Liver (tissue), 9 donors: ENCODE measurements around the gene FSCN2. TPM values are rescaled to one million over a fixed set of nuclear protein-coding genes. Genes with fewer than 3 reads are reported as not detected.

Source experiments
- DNase-seq: peaks from one replicate; pipeline ENCODE4 v3.0.0-alpha.2; 2017; ENCODE audit warnings: low spot score
- H3K27ac ChIP-seq, 2 donors: one replicate each; pipeline ENCODE4 v1.7.0; 2013; ENCODE audit warnings: inconsistent platforms in 2 of 2, low read length in 2 of 2, control low read depth in 1 of 2, low read depth in 1 of 2, mild to moderate bottlenecking in 1 of 2
- H3K27me3 ChIP-seq, 4 donors: one replicate each; pipeline versions ENCODE4 v1.6.1 to v1.7.0; 2013; ENCODE audit warnings: low read length in 3 of 4, inconsistent platforms in 1 of 4, mild to moderate bottlenecking in 1 of 4, moderate library complexity in 1 of 4; ENCODE audit not compliant: control insufficient read depth in 4 of 4, insufficient read depth in 4 of 4
- H3K36me3 ChIP-seq, 4 donors: one replicate each; pipeline versions ENCODE4 v1.6.1 to v1.7.0; 2013; ENCODE audit warnings: low read length in 3 of 4, mild to moderate bottlenecking in 3 of 4, low read depth in 1 of 4, moderate library complexity in 1 of 4; ENCODE audit not compliant: control insufficient read depth in 4 of 4, insufficient read depth in 3 of 4
- H3K4me1 ChIP-seq, 4 donors: one replicate each; pipeline versions ENCODE4 v1.6.1 to v1.7.0; 2013; ENCODE audit warnings: low read length in 3 of 4, mild to moderate bottlenecking in 3 of 4, moderate library complexity in 1 of 4; ENCODE audit not compliant: control insufficient read depth in 4 of 4, insufficient read depth in 4 of 4
- H3K4me3 ChIP-seq, 3 donors: one replicate each; pipeline versions ENCODE4 v1.6.1 to v1.7.0; 2013; ENCODE audit warnings: low read length in 3 of 3, control low read depth in 1 of 3, low read depth in 1 of 3, mild to moderate bottlenecking in 1 of 3
- H3K9ac ChIP-seq, 2 donors: one replicate each; pipeline ENCODE4 v1.7.0; 2013; ENCODE audit warnings: low read length in 2 of 2, mild to moderate bottlenecking in 2 of 2, moderate library complexity in 2 of 2, control low read depth in 1 of 2, low read depth in 1 of 2
- H3K9me3 ChIP-seq, 4 donors: one replicate each; pipeline versions ENCODE4 v1.6.1 to v1.7.0; 2013; ENCODE audit warnings: low read length in 3 of 4; ENCODE audit not compliant: control insufficient read depth in 4 of 4
- EGR1 ChIP-seq, 2 donors: IDR thresholded peaks; 2 replicates each; pipeline ENCODE4 v1.6.1; 2016 to 2018; ENCODE audit warnings: antibody characterized with exemption in 2 of 2, low read depth in 2 of 2
- FOXA1 ChIP-seq: IDR thresholded peaks from 2 replicates; pipeline ENCODE4 v1.6.1; 2016; ENCODE audit warnings: antibody characterized with exemption
- FOXA2 ChIP-seq: IDR thresholded peaks from 2 replicates; pipeline ENCODE4 v1.6.1; 2016; ENCODE audit warnings: antibody characterized with exemption
- GABPA ChIP-seq, 2 donors: IDR thresholded peaks in 1 of 2; conservative IDR thresholded peaks in 1 of 2; 2 replicates each; pipeline ENCODE4 v1.6.1; 2016; ENCODE audit warnings: antibody characterized with exemption in 2 of 2, mild to moderate bottlenecking in 1 of 2, moderate library complexity in 1 of 2
- HNF4A ChIP-seq, 2 donors: conservative IDR thresholded peaks; 2 replicates each; pipeline ENCODE4 v1.6.1; 2016; ENCODE audit warnings: antibody characterized with exemption in 2 of 2, mild to moderate bottlenecking in 2 of 2
- HNF4G ChIP-seq: IDR thresholded peaks from 2 replicates; pipeline ENCODE4 v1.6.1; 2016; ENCODE audit warnings: antibody characterized with exemption
- JUND ChIP-seq, 2 donors: IDR thresholded peaks; 2 replicates each; pipeline ENCODE4 v1.6.1; 2016; ENCODE audit warnings: antibody characterized with exemption in 2 of 2
- NR2F2 ChIP-seq: IDR thresholded peaks from 2 replicates; pipeline ENCODE4 v1.6.1; 2016; ENCODE audit warnings: antibody characterized with exemption
- RAD21 ChIP-seq, 2 donors: IDR thresholded peaks; 2 replicates each; pipeline ENCODE4 v1.6.1; 2016; ENCODE audit warnings: antibody characterized with exemption in 2 of 2, mild to moderate bottlenecking in 2 of 2
- RXRA ChIP-seq, 2 donors: IDR thresholded peaks; 2 replicates each; pipeline ENCODE4 v1.6.1; 2017 to 2018; ENCODE audit warnings: antibody characterized with exemption in 2 of 2, mild to moderate bottlenecking in 1 of 2
- SP1 ChIP-seq: IDR thresholded peaks from 2 replicates; pipeline ENCODE4 v1.6.1; 2018; ENCODE audit warnings: antibody characterized with exemption, mild to moderate bottlenecking
- TAF1 ChIP-seq: conservative IDR thresholded peaks from 2 replicates; pipeline ENCODE4 v1.6.1; 2016; ENCODE audit warnings: antibody characterized with exemption, mild to moderate bottlenecking
- YY1 ChIP-seq: IDR thresholded peaks from 2 replicates; pipeline ENCODE4 v1.6.1; 2016; ENCODE audit warnings: antibody characterized with exemption, mild to moderate bottlenecking
- WGBS: extraction: QIAGEN DNeasy Blood & Tissue Kit; methylation state at CpG from one replicate; pipeline ENCODE4 v1.1.7; 2013; 5-methylcytosine and 5-hydroxymethylcytosine counted together
- polyA plus RNA-seq, 2 donors: library from polyadenylated mRNA; stranded (reverse) in 1 of 2; unstranded in 1 of 2; fragments of 200-250 nt in 1 of 2; fragments of >200 nt in 1 of 2; fragmentation: Nextera tagmentation in 1 of 2; extraction: Ambion mirVana in 1 of 2; gene quantifications; one replicate each; pipeline versions ENCODE4 v1.2.1 to v1.2.3, GENCODE V29; 2013 to 2015
- total RNA-seq, 2 donors: library from RNA; depleted of rRNA; stranded (reverse); fragments of >200 nt; gene quantifications; one replicate each; pipeline ENCODE4 v1.2.3, GENCODE V29; 2014
- TF ChIP-seq, protein P1 (sequence below): fragments of 150-350 bp; IDR thresholded peaks from 2 replicates; pipeline ENCODE4 v1.5.1; 2017; ENCODE audit warnings: improper control_type of control experiment, low read depth, low read length; ENCODE audit not compliant: missing input control
- TF ChIP-seq, protein P2 (sequence below): IDR thresholded peaks from 2 replicates; pipeline ENCODE4 v1.6.1; 2016; ENCODE audit warnings: antibody characterized with exemption
- TF ChIP-seq, protein P3 (sequence below): IDR thresholded peaks from 2 replicates; pipeline ENCODE4 v1.6.1; 2016; ENCODE audit warnings: antibody characterized with exemption
- donor health status: healthy.
- donor health status: healthy.
- donor health status: healthy.
- donor health status: healthy.
- donor health status: healthy.

Gene FSCN2
- total and polyA plus RNA-seq, 4 donors, result 0.09 to 0.42 TPM; not detected in 2

DNA sequence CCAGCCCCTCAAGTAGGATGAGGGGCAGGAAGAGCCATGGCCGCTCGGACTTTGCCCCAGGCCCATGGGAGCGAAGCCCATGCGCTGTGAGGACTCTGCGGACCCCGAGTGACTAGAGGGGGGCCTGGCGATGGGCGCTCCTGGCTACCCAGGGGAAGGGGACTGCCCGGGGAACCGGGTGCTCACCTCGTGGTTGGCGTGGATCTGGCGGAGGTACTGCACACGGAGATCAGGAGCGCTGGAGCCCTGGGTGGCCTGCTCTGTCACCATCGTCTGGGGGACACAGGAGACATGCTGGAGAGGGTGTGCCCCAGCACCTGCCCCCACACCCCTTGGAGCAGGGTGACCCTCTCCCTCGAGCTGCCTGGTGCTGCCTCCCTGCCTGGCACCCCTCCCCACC, 12.9 kb downstream of the FSCN2 start:
- H3K9me3 ChIP-seq, result no peaks in the 10 kb centered on the region
- TF ChIP-seq YY1 (no peak), HNF4A (conservative IDR thresholded peaks at IDR 0.05) (no peak), FOXA2 (no peak), HNF4G (no peak), NR2F2 (no peak), RAD21 (IDR thresholded peaks at IDR 0.05) (no peak)
- TF ChIP-seq, protein P1, sequence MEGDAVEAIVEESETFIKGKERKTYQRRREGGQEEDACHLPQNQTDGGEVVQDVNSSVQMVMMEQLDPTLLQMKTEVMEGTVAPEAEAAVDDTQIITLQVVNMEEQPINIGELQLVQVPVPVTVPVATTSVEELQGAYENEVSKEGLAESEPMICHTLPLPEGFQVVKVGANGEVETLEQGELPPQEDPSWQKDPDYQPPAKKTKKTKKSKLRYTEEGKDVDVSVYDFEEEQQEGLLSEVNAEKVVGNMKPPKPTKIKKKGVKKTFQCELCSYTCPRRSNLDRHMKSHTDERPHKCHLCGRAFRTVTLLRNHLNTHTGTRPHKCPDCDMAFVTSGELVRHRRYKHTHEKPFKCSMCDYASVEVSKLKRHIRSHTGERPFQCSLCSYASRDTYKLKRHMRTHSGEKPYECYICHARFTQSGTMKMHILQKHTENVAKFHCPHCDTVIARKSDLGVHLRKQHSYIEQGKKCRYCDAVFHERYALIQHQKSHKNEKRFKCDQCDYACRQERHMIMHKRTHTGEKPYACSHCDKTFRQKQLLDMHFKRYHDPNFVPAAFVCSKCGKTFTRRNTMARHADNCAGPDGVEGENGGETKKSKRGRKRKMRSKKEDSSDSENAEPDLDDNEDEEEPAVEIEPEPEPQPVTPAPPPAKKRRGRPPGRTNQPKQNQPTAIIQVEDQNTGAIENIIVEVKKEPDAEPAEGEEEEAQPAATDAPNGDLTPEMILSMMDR, result no peak
- peaks cover 0 to 3% (median 0%) of the 10 kb centered on the region in 4 donors for H3K27me3 ChIP-seq
- H3K36me3 ChIP-seq, result peaks cover 0 to 60% (median 25%) of the 10 kb centered on the region in 4 donors
- WGBS, result 91% methylated on average over 17 of the region's 17 CpGs
- peaks cover 0 to 6% (median 2%) of the 10 kb centered on the region in 4 donors for H3K4me1 ChIP-seq
- no peak overlapping the region for H3K27ac ChIP-seq
- DNase-seq, result no peak
- no peak overlapping the region for H3K9ac ChIP-seq
- no peak overlapping the region for H3K4me3 ChIP-seq

DNA sequence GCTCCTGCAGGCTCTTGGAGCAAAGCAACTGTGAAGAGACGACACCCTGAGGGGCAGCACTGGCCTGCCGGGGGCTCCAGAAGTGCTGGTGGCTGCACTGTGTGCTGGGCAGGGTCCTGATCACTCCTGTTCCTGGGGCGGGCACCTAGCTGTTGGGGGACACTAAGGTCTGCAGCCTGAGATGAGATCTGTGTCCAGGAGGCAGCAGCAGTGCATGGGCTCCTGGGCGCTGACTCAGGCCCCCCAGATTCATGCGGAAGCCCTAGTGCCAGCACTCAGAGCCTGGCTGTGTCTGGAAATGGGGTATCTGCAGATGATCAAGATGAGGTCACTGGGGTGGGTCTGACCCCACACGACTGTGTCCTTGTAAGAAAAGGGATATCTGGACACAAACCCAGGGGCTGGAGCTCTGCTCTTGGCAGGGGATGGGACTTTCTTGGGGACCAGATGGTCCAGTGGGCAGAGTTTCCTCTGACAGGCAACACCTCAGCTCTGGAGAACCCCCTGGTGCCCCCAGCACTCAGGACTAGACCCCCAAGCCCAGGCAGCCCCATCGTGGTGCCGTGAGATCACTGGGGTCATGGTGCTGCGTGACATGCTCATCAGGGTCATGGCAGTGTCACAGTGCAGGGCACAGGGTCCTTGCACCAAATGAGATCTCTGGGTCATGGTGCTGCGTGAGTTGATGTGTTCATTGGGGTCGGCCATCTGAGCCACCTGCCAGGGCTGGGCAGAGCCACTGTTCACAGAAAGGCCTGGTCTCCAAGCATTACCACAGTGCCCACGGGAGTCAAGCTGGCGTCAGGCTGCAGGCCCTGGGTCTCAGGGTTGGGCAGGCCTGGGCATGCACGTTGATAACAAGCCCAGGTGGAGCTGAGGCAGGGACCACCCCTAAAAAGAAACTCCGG, 14.5 kb downstream of the FSCN2 start:
- no peaks in the 10 kb centered on the region for H3K27me3 ChIP-seq
- peaks cover 0 to 1% (median 0%) of the 10 kb centered on the region in 4 donors for H3K4me1 ChIP-seq
- peaks cover 5 to 75% (median 31%) of the 10 kb centered on the region in 4 donors for H3K36me3 ChIP-seq
- no peak overlapping the region for H3K27ac ChIP-seq
- 91% methylated on average over 15 of the region's 15 CpGs for WGBS
- H3K4me3 ChIP-seq, result no peak overlapping the region
- TF ChIP-seq GABPA (IDR thresholded peaks at IDR 0.05 in 1 of 2, conservative IDR thresholded peaks at IDR 0.05 in 1 of 2) (no peak), FOXA2 (no peak), FOXA1 (no peak), JUND (IDR thresholded peaks at IDR 0.05) (no peak), EGR1 (IDR thresholded peaks at IDR 0.05; ENCODE audit: low read depth in 2 of 2) (no peak), NR2F2 (no peak), SP1 (no peak), TAF1 (no peak), RXRA (IDR thresholded peaks at IDR 0.05) (no peak)
- TF ChIP-seq, protein P2, sequence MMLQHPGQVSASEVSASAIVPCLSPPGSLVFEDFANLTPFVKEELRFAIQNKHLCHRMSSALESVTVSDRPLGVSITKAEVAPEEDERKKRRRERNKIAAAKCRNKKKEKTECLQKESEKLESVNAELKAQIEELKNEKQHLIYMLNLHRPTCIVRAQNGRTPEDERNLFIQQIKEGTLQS, result no peak
- TF ChIP-seq, protein P3, sequence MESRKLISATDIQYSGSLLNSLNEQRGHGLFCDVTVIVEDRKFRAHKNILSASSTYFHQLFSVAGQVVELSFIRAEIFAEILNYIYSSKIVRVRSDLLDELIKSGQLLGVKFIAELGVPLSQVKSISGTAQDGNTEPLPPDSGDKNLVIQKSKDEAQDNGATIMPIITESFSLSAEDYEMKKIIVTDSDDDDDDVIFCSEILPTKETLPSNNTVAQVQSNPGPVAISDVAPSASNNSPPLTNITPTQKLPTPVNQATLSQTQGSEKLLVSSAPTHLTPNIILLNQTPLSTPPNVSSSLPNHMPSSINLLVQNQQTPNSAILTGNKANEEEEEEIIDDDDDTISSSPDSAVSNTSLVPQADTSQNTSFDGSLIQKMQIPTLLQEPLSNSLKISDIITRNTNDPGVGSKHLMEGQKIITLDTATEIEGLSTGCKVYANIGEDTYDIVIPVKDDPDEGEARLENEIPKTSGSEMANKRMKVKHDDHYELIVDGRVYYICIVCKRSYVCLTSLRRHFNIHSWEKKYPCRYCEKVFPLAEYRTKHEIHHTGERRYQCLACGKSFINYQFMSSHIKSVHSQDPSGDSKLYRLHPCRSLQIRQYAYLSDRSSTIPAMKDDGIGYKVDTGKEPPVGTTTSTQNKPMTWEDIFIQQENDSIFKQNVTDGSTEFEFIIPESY, result no peak
- TF ChIP-seq, protein P1, result no peak
- H3K9ac ChIP-seq, result no peak overlapping the region
- no peak for DNase-seq
- no peaks in the 10 kb centered on the region for H3K9me3 ChIP-seq
